DMS153 treated with DMSO at 0.1 percent for 48 hours (cell line): ENCODE data around the gene TNFAIP6.

Experiments
- DNase-seq: peaks from one replicate; lab custom pipeline; 2025; ENCODE audit not compliant: unreplicated experiment; lab: John Stamatoyannopoulos, UW

Gene TNFAIP6

GRCh38 chr2:151359768-151360461 lies 2.5 kb downstream of the TNFAIP6 start:
- DNase-seq, result no peak

GRCh38 chr2:151361674-151362370 lies 4.4 kb downstream of the TNFAIP6 start:
- DNase-seq, result no peak

GRCh38 chr2:151363709-151364108 lies 6.3 kb downstream of the TNFAIP6 start:
- no peak for DNase-seq

- DNase-seq, result no peak
Measured at GRCh38 chr2:151367571-151367970, 10.2 kb downstream of the TNFAIP6 start.

GRCh38 chr2:151374436-151374835 lies 17.0 kb downstream of the TNFAIP6 start:
- DNase-seq, result no peak

- DNase-seq, result no peak
Measured at GRCh38 chr2:151379169-151379568, 21.8 kb downstream of the TNFAIP6 start.

- no peak for DNase-seq
Measured at GRCh38 chr2:151380580-151381235, 23.3 kb downstream of the TNFAIP6 start.

- DNase-seq, result no peak
Measured at GRCh38 chr2:151381266-151381665, 23.9 kb downstream of the TNFAIP6 start.

- no peak for DNase-seq
Measured at GRCh38 chr2:151388011-151388410, 30.6 kb downstream of the TNFAIP6 start.

- DNase-seq, result no peak
Measured at GRCh38 chr2:151391436-151391835, 34.0 kb downstream of the TNFAIP6 start.

GRCh38 chr2:151394509-151394908 lies 37.1 kb downstream of the TNFAIP6 start:
- no peak for DNase-seq

GRCh38 chr2:151395509-151396374 lies 38.4 kb downstream of the TNFAIP6 start:
- no peak for DNase-seq

- no peak for DNase-seq
Measured at GRCh38 chr2:151399981-151400380, 42.6 kb downstream of the TNFAIP6 start.

- DNase-seq, result no peak
Measured at GRCh38 chr2:151401149-151401548, 43.8 kb downstream of the TNFAIP6 start.

- DNase-seq, result no peak
Measured at GRCh38 chr2:151403914-151404313, 46.5 kb downstream of the TNFAIP6 start.

GRCh38 chr2:151405376-151405775 lies 48.0 kb downstream of the TNFAIP6 start:
- no peak for DNase-seq

- DNase-seq, result no peak
Measured at GRCh38 chr2:151407281-151407680, 49.9 kb downstream of the TNFAIP6 start.

GRCh38 chr2:151408788-151409600 lies 51.6 kb downstream of the TNFAIP6 start:
- no peak for DNase-seq

- DNase-seq, result peak; percentile 89
Measured at GRCh38 chr2:151409601-151410484, 52.5 kb downstream of the TNFAIP6 start, which contains the start of gene RIF1. Gene RIF1 (plus strand): TSS chr2:151409902. CDS start chr2:151410424, 522 bp downstream.
